KMS-11 (cell line): ENCODE measurements around the gene STAT5B.
"Not testable (repeated sequence)": the region's sequence is repeated elsewhere in the genome, so short reads cannot be mapped to it uniquely, and the experiment has no call there.

Experiments used
- H2AFZ ChIP-seq: fragments of 200-600 bp; sonication (generic); 2 replicates; pipeline ENCODE4 v1.6.1; 2016; ENCODE audit warnings: antibody characterized with exemption, mixed run types, low read depth
- H3K27ac ChIP-seq: fragments of 200-600 bp; sonication (generic); 2 replicates; pipeline ENCODE4 v1.6.1; 2016; ENCODE audit warnings: mild to moderate bottlenecking, mixed run types
- H3K27me3 ChIP-seq: fragments of 200-600 bp; sonication (generic); 2 replicates; pipeline ENCODE4 v1.6.1; 2017; ENCODE audit warnings: mild to moderate bottlenecking, low read depth, mixed run types, moderate library complexity; ENCODE audit not compliant: insufficient read depth
- H3K36me3 ChIP-seq: fragments of 200-600 bp; sonication (generic); 2 replicates; pipeline ENCODE4 v1.6.1; 2017; ENCODE audit warnings: mild to moderate bottlenecking, mixed run types; ENCODE audit not compliant: insufficient read depth
- H3K4me1 ChIP-seq: fragments of 200-600 bp; sonication (generic); 2 replicates; pipeline ENCODE4 v1.6.1; 2016; ENCODE audit warnings: mild to moderate bottlenecking, low read depth, mixed run types; ENCODE audit not compliant: poor library complexity, severe bottlenecking
- H3K4me2 ChIP-seq: fragments of 200-600 bp; sonication (generic); 2 replicates; pipeline ENCODE4 v1.7.0; 2016; ENCODE audit warnings: mild to moderate bottlenecking, mixed run types
- H3K4me3 ChIP-seq: fragments of 200-600 bp; sonication (generic); IDR thresholded peaks from 2 replicates; pipeline ENCODE4 v1.6.1; 2017; ENCODE audit warnings: low read depth, low read length, mixed read lengths; ENCODE audit not compliant: insufficient read depth
- H3K79me2 ChIP-seq: fragments of 200-600 bp; sonication (generic); 2 replicates; pipeline ENCODE4 v1.6.1; 2016; ENCODE audit warnings: low read depth, mixed run types; ENCODE audit not compliant: insufficient read depth
- H3K9ac ChIP-seq: fragments of 200-600 bp; sonication (generic); 2 replicates; pipeline ENCODE4 v1.6.1; 2016; ENCODE audit warnings: mild to moderate bottlenecking, mixed run types
- H4K20me1 ChIP-seq: fragments of 200-600 bp; sonication (generic); 2 replicates; pipeline ENCODE4 v1.6.1; 2016; ENCODE audit warnings: mild to moderate bottlenecking, mixed run types; ENCODE audit not compliant: insufficient read depth
- CTCF ChIP-seq: fragments of 200-600 bp; sonication (generic); conservative IDR thresholded peaks from 2 replicates; pipeline ENCODE4 v1.6.1; 2017; ENCODE audit warnings: low read depth, mild to moderate bottlenecking, antibody characterized with exemption, low read length, moderate library complexity, mixed read lengths

STAT5B gene

GRCh38 chr17:42305543-42306384 lies 29.6 kb upstream of the STAT5B start:
- no peak overlapping the region for H3K27ac ChIP-seq
- H4K20me1 ChIP-seq = no peaks in the 10 kb centered on the region
- H3K36me3 ChIP-seq = no peaks in the 10 kb centered on the region
- H3K79me2 ChIP-seq = no peaks in the 10 kb centered on the region
- no peak overlapping the region for H3K4me2 ChIP-seq
- H2AFZ ChIP-seq = no peak overlapping the region
- no peaks in the 10 kb centered on the region for H3K4me1 ChIP-seq
- H3K9ac ChIP-seq = no peak overlapping the region
- H3K27me3 ChIP-seq = no peaks in the 10 kb centered on the region; the same call in 1 of the 2 replicates
- no peak for TF ChIP-seq CTCF
- no peak overlapping the region for H3K4me3 ChIP-seq

GRCh38 chr17:42305031-42305330 lies 28.8 kb upstream of the STAT5B start:
- not testable (repeated sequence) for H2AFZ ChIP-seq, H4K20me1 ChIP-seq, H3K27ac ChIP-seq, H3K4me2 ChIP-seq, H3K4me1 ChIP-seq, H3K9ac ChIP-seq, H3K36me3 ChIP-seq, H3K79me2 ChIP-seq, H3K4me3 ChIP-seq, H3K27me3 ChIP-seq

- no peak overlapping the region for H2AFZ ChIP-seq
- no peaks in the 10 kb centered on the region for H4K20me1 ChIP-seq
- no peaks in the 10 kb centered on the region for H3K79me2 ChIP-seq
- H3K4me1 ChIP-seq = no peaks in the 10 kb centered on the region
- no peaks in the 10 kb centered on the region for H3K36me3 ChIP-seq
- no peak overlapping the region for H3K9ac ChIP-seq
- H3K4me3 ChIP-seq = no peak overlapping the region
- no peak overlapping the region for H3K4me2 ChIP-seq
- no peak for TF ChIP-seq CTCF
- H3K27ac ChIP-seq = no peak overlapping the region
- no peaks in the 10 kb centered on the region; the same call in 1 of the 2 replicates for H3K27me3 ChIP-seq
These were observed 28.2 kb upstream of the STAT5B start for GRCh38 chr17:42304187-42305030.

GRCh38 chr17:42303694-42304093 lies 27.5 kb upstream of the STAT5B start:
- Histone ChIP-seq H3K4me3 (no peak overlapping the region), H4K20me1 (no peaks in the 10 kb centered on the region), H3K79me2 (no peaks in the 10 kb centered on the region), H3K36me3 (no peaks in the 10 kb centered on the region), H3K4me2 (no peak overlapping the region), H3K9ac (no peak overlapping the region), H3K27ac (no peak overlapping the region), H3K4me1 (no peaks in the 10 kb centered on the region), H3K27me3 (no peaks in the 10 kb centered on the region; the same call in 1 of the 2 replicates), H2AFZ (no peak overlapping the region)
- no peak for TF ChIP-seq CTCF
